ENCODE data around the gene PDHB. TPM values are rescaled to one million over a fixed set of nuclear protein-coding genes. Genes with fewer than 3 reads are reported as not detected.

PDHB gene
- total and polyA plus RNA-seq, 2 of the 13 experiments (the other 11 are each of a cell fraction or from before 2014, with no cell fraction given): 108 to 153 TPM

DNA sequence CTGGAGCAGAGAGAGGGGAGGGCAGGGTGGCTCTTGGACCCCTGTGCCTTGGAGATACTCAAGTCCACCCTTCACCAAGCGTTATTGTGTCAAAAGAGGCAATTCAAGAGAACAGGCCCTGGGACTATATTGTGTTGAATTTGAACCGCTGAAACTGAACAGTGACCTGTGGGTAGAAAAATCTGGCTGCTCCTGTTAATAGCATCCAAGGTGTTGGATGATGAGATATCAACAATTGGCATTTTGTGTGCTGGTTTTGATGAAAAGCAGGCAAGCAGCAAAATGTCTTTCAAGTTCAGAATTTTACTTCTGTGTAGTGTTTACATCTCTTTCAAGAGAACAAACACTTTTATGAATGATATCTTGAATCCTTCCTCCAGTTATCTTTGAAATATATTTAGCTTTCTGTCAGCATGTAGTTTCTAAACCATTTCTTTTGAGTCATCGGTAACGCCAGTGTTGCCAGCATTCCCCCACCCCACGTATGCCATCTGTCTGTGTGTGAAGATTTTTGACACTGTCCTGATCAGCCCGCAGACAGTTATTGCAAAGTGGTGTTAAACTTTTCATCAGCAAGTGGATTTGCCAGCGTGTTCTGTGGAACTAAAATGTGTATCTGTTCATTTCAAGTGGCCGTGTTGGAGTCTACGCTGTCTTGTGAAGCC lies 34.8 kb downstream of the PDHB start:
- WGBS (ENCODE audit: low lambda C conversion rate): 93% methylated on average over 9 of the region's 9 CpGs
- H3K27me3 ChIP-seq (ENCODE audit: control insufficient read depth in 1 of 2, insufficient read depth in 2 of 2, low read length in 2 of 2): no peaks in the 10 kb centered on the region; a peak in 1 of 5 replicates
- FAIRE-seq (no peak), ATAC-seq (no peak), DNase-seq (ENCODE audit: low spot score) (no peak)
- no TSS peak for BruUV-seq (replicated peaks)
- intact Hi-C loops (cut with micrococcal nuclease; ENCODE audit: unreplicated experiment): no loop called here
- no peaks in the 10 kb centered on the region for H3K79me2 ChIP-seq (ENCODE audit: insufficient read depth, low read length)
- no peak overlapping the region for H3K27ac ChIP-seq (ENCODE audit: extremely low read length, insufficient read depth, low read length)
- no peaks in the 10 kb centered on the region for H3K9me3 ChIP-seq (ENCODE audit: low read length)
- in situ Hi-C loops (cut with HindIII; ENCODE audit: extremely low pct_ligation_motif_present, low pct_unique_long_range_greater_than_20kb): no loop called here
- CTCF ChIA-PET (ENCODE audit: low intra/inter-chr PET ratio, low total read pairs): no interaction called here
- H3K4me1 ChIP-seq (ENCODE audit: insufficient read depth, low read length): no peaks in the 10 kb centered on the region
- H3K4me3 ChIP-seq (replicated peaks in 1 of 3; ENCODE audit: insufficient read depth in 1 of 3, low read depth in 2 of 3, low read length in 3 of 3): no peak overlapping the region
- POLR2A ChIA-PET: no interaction called here
- H3K4me2 ChIP-seq (ENCODE audit: low read depth, low read length): no peak overlapping the region
- no peak overlapping the region for H3K9ac ChIP-seq (ENCODE audit: insufficient read depth, low read depth, low read length)
- H4K20me1 ChIP-seq (ENCODE audit: insufficient read depth, low read length): no peaks in the 10 kb centered on the region
- H3K36me3 ChIP-seq (replicated peaks in 1 of 2; ENCODE audit: control insufficient read depth in 1 of 2, insufficient read depth in 2 of 2, low read length in 2 of 2): peaks cover 17 to 34% of the 10 kb centered on the region in 2 experiments; a peak in 4 of 5 replicates
- no peak overlapping the region for H2AFZ ChIP-seq (ENCODE audit: low read length)
- TF ChIP-seq, protein P1, sequence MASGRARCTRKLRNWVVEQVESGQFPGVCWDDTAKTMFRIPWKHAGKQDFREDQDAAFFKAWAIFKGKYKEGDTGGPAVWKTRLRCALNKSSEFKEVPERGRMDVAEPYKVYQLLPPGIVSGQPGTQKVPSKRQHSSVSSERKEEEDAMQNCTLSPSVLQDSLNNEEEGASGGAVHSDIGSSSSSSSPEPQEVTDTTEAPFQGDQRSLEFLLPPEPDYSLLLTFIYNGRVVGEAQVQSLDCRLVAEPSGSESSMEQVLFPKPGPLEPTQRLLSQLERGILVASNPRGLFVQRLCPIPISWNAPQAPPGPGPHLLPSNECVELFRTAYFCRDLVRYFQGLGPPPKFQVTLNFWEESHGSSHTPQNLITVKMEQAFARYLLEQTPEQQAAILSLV (CRISPR knock-in tag; IDR thresholded peaks at IDR 0.05; ENCODE audit: borderline replicate concordance): no peak
- TF ChIP-seq, protein P2, sequence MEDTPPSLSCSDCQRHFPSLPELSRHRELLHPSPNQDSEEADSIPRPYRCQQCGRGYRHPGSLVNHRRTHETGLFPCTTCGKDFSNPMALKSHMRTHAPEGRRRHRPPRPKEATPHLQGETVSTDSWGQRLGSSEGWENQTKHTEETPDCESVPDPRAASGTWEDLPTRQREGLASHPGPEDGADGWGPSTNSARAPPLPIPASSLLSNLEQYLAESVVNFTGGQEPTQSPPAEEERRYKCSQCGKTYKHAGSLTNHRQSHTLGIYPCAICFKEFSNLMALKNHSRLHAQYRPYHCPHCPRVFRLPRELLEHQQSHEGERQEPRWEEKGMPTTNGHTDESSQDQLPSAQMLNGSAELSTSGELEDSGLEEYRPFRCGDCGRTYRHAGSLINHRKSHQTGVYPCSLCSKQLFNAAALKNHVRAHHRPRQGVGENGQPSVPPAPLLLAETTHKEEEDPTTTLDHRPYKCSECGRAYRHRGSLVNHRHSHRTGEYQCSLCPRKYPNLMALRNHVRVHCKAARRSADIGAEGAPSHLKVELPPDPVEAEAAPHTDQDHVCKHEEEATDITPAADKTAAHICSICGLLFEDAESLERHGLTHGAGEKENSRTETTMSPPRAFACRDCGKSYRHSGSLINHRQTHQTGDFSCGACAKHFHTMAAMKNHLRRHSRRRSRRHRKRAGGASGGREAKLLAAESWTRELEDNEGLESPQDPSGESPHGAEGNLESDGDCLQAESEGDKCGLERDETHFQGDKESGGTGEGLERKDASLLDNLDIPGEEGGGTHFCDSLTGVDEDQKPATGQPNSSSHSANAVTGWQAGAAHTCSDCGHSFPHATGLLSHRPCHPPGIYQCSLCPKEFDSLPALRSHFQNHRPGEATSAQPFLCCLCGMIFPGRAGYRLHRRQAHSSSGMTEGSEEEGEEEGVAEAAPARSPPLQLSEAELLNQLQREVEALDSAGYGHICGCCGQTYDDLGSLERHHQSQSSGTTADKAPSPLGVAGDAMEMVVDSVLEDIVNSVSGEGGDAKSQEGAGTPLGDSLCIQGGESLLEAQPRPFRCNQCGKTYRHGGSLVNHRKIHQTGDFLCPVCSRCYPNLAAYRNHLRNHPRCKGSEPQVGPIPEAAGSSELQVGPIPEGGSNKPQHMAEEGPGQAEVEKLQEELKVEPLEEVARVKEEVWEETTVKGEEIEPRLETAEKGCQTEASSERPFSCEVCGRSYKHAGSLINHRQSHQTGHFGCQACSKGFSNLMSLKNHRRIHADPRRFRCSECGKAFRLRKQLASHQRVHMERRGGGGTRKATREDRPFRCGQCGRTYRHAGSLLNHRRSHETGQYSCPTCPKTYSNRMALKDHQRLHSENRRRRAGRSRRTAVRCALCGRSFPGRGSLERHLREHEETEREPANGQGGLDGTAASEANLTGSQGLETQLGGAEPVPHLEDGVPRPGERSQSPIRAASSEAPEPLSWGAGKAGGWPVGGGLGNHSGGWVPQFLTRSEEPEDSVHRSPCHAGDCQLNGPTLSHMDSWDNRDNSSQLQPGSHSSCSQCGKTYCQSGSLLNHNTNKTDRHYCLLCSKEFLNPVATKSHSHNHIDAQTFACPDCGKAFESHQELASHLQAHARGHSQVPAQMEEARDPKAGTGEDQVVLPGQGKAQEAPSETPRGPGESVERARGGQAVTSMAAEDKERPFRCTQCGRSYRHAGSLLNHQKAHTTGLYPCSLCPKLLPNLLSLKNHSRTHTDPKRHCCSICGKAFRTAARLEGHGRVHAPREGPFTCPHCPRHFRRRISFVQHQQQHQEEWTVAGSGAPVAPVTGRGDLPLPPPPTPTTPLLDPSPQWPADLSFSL (CRISPR knock-in tag; IDR thresholded peaks at IDR 0.05): no peak
- TF ChIP-seq ZMAT3 (CRISPR knock-in tag; conservative IDR thresholded peaks at IDR 0.05) (no peak), ESRRA (CRISPR knock-in tag; IDR thresholded peaks at IDR 0.05; ENCODE audit: low read depth) (no peak), REPIN1 (CRISPR knock-in tag; IDR thresholded peaks at IDR 0.05; ENCODE audit: borderline replicate concordance, low read depth) (no peak), PHF5A (CRISPR knock-in tag; IDR thresholded peaks at IDR 0.05; ENCODE audit: low read depth, unreplicated experiment) (no peak), ZNF510 (CRISPR knock-in tag; IDR thresholded peaks at IDR 0.05; ENCODE audit: low read depth) (no peak), ZNF674 (CRISPR knock-in tag; IDR thresholded peaks at IDR 0.05; ENCODE audit: low read depth) (no peak), CBX1 (IDR thresholded peaks at IDR 0.05; ENCODE audit: low read depth) (no peak), HOXA5 (CRISPR knock-in tag; IDR thresholded peaks at IDR 0.05) (no peak)
- TF ChIP-seq, protein P3, sequence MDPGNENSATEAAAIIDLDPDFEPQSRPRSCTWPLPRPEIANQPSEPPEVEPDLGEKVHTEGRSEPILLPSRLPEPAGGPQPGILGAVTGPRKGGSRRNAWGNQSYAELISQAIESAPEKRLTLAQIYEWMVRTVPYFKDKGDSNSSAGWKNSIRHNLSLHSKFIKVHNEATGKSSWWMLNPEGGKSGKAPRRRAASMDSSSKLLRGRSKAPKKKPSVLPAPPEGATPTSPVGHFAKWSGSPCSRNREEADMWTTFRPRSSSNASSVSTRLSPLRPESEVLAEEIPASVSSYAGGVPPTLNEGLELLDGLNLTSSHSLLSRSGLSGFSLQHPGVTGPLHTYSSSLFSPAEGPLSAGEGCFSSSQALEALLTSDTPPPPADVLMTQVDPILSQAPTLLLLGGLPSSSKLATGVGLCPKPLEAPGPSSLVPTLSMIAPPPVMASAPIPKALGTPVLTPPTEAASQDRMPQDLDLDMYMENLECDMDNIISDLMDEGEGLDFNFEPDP (CRISPR knock-in tag; conservative IDR thresholded peaks at IDR 0.05): no peak
- TF ChIP-seq, protein P4, sequence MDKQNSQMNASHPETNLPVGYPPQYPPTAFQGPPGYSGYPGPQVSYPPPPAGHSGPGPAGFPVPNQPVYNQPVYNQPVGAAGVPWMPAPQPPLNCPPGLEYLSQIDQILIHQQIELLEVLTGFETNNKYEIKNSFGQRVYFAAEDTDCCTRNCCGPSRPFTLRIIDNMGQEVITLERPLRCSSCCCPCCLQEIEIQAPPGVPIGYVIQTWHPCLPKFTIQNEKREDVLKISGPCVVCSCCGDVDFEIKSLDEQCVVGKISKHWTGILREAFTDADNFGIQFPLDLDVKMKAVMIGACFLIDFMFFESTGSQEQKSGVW (CRISPR knock-in tag; IDR thresholded peaks at IDR 0.05; ENCODE audit: borderline replicate concordance): no peak
- TF ChIP-seq, protein P5, sequence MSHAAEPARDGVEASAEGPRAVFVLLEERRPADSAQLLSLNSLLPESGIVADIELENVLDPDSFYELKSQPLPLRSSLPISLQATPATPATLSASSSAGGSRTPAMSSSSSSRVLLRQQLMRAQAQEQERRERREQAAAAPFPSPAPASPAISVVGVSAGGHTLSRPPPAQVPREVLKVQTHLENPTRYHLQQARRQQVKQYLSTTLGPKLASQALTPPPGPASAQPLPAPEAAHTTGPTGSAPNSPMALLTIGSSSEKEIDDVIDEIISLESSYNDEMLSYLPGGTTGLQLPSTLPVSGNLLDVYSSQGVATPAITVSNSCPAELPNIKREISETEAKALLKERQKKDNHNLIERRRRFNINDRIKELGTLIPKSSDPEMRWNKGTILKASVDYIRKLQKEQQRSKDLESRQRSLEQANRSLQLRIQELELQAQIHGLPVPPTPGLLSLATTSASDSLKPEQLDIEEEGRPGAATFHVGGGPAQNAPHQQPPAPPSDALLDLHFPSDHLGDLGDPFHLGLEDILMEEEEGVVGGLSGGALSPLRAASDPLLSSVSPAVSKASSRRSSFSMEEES (CRISPR knock-in tag; IDR thresholded peaks at IDR 0.05): no peak

Measured in HepG2 (cell line).